Measurements from ENCODE around the gene SUFU. TPM values are rescaled to one million over a fixed set of nuclear protein-coding genes. Genes with fewer than 3 reads are reported as not detected.

Gene SUFU
- total RNA-seq, 4 donors from 2014 or later, result 5.3 to 10.0 (median 8.6) TPM

DNA sequence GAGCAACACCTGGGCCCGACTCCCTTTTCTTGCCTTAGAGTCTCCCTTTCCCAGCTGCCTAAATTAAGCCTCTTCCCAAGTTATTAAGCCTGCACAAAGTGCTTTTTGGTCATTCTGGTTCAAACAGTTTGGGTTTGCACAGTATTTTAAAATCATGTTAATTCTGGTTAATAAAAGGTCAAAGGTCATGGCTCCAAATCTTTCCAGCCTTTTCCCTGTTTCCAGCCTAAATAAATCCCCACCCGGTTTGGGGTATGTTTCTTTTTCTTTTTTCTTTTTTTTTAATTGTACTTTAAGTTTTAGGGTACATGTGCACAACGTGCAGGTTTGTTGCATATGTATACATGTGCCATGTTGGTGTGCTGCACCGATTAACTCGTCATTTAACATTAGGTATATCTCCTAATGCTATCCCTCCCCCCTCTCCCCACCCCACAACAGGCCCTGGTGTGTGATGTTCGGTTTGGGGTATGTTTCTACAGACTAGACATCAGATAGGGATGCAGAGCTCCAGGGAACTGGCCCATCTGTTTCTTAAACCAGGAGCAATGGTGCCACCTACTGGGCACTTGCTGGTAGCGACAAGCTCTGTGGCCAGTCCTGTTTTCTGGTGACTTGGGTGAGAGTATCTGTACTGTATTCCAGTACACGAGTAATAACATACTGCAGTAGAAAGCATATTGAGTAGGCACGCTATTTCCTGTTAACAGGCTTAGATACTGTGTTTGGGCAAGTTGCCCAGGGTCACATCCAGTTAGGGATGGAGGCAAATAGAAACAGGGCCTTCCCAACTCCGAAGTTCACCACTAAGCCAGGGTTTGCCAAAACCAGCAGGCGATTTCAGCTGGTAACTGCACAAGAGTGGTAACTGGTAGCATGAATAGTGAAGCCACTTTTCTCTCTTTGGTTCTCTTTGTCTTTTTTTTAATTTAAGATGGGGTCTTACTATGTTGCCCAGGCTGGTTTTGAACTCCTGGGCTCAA, 80.0 kb downstream of the SUFU start:
- Histone ChIP-seq H3K4me1 (peaks cover 0 to 50% (median 3%) of the 10 kb centered on the region in 3 donors), H3K9me3 (no peaks in the 10 kb centered on the region), H3K36me3 (no peaks in the 10 kb centered on the region), H3K27ac (no peak overlapping the region), H3K27me3 (no peaks in the 10 kb centered on the region), H3K4me3 (no peak overlapping the region)
- WGBS, 2 donors (ENCODE audit: low coverage in 1 of 2), result 56 to 59% methylated on average over 6 of the region's 11 CpGs
- TF ChIP-seq POLR2A (IDR thresholded peaks at IDR 0.05), result no peak
- TF ChIP-seq POLR2AphosphoS5 (IDR thresholded peaks at IDR 0.05), result no peak
- peak; percentile 78 to 87 (median 84) for TF ChIP-seq CTCF (IDR thresholded peaks at IDR 0.05)
- no peak for TF ChIP-seq EP300 (IDR thresholded peaks at IDR 0.05)
- ATAC-seq, result peak; percentile 93

DNA sequence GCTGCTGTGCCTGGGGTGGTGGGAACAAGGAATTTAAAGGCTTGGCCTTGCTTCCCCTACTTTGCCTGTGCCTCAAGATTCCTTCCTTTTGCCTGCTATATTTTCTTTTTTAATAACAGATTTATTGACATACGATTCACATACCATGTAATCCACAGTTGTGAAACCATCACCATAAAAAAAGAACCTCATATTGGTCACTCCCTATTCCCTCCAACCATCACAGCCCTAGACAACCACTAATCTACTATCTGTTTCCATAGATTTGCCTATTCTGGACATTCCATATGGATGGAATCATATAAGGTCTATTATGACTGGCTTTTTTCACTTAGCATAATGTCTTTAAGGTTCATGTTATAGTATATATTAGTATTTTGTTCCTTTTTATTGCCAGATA, 81.3 kb downstream of the SUFU start:
- TF ChIP-seq POLR2A (IDR thresholded peaks at IDR 0.05), result no peak
- TF ChIP-seq EP300 (IDR thresholded peaks at IDR 0.05), result no peak
- no peak for TF ChIP-seq CTCF (IDR thresholded peaks at IDR 0.05)
- no peak for TF ChIP-seq POLR2AphosphoS5 (IDR thresholded peaks at IDR 0.05)
- Histone ChIP-seq H3K36me3 (no peaks in the 10 kb centered on the region), H3K27ac (no peak overlapping the region), H3K27me3 (no peaks in the 10 kb centered on the region), H3K9me3 (no peaks in the 10 kb centered on the region), H3K4me3 (no peak overlapping the region), H3K4me1 (peaks cover 0 to 40% (median 0%) of the 10 kb centered on the region in 3 donors)
- ATAC-seq, result no peak
- WGBS, 2 donors (ENCODE audit: low coverage in 1 of 2), result 54 to 69% methylated on average over 1 of the region's 1 CpG

- no peaks in the 10 kb centered on the region for H3K9me3 ChIP-seq
- no peaks in the 10 kb centered on the region for H3K27me3 ChIP-seq
- peaks cover 0 to 24% (median 0%) of the 10 kb centered on the region in 3 donors for H3K4me1 ChIP-seq
- no peak overlapping the region for H3K4me3 ChIP-seq
- ATAC-seq, result no peak
- H3K27ac ChIP-seq, result no peak overlapping the region
- H3K36me3 ChIP-seq, result no peaks in the 10 kb centered on the region
- TF ChIP-seq EP300 (IDR thresholded peaks at IDR 0.05) (no peak), POLR2AphosphoS5 (IDR thresholded peaks at IDR 0.05) (no peak), POLR2A (IDR thresholded peaks at IDR 0.05) (no peak)
- 93 to 95% methylated on average over 1 of the region's 1 CpG for WGBS, 2 donors (ENCODE audit: low coverage in 1 of 2)
These were observed 83.1 kb downstream of the SUFU start for GRCh38 chr10:102586858-102587257.

- H3K36me3 ChIP-seq, result peaks cover 0 to 6% of the 10 kb centered on the region in 2 donors
- H3K4me3 ChIP-seq, result no peak overlapping the region
- no peaks in the 10 kb centered on the region for H3K27me3 ChIP-seq
- WGBS, 2 donors (ENCODE audit: low coverage in 1 of 2), result 100% methylated on average over 1 of the region's 1 CpG; no CpG with 5 or more reads in 1 of the 2 donors
- no peak overlapping the region for H3K27ac ChIP-seq
- H3K4me1 ChIP-seq, result peaks cover 0 to 12% (median 0%) of the 10 kb centered on the region in 3 donors
- H3K9me3 ChIP-seq, result no peaks in the 10 kb centered on the region
- ATAC-seq, result no peak
- TF ChIP-seq CTCF (IDR thresholded peaks at IDR 0.05), result no peak
- no peak for TF ChIP-seq POLR2A (IDR thresholded peaks at IDR 0.05)
- TF ChIP-seq POLR2AphosphoS5 (IDR thresholded peaks at IDR 0.05), result no peak
- TF ChIP-seq EP300 (IDR thresholded peaks at IDR 0.05), result no peak
These were observed 85.1 kb downstream of the SUFU start for GRCh38 chr10:102588875-102589274.

- TF ChIP-seq POLR2AphosphoS5 (IDR thresholded peaks at IDR 0.05) (no peak), EP300 (IDR thresholded peaks at IDR 0.05) (no peak), POLR2A (IDR thresholded peaks at IDR 0.05) (no peak), CTCF (IDR thresholded peaks at IDR 0.05) (no peak)
- no peak for ATAC-seq
These were observed 89.5 kb downstream of the SUFU start for GRCh38 chr10:102593074-102593803.

More at GRCh38 chr10:102593074-102593803, 89.5 kb downstream of the SUFU start:
- Histone ChIP-seq H3K9me3 (no peaks in the 10 kb centered on the region), H3K27me3 (no peaks in the 10 kb centered on the region), H3K4me1 (peaks cover 0 to 47% (median 16%) of the 10 kb centered on the region in 3 donors), H3K36me3 (peaks cover 0 to 36% of the 10 kb centered on the region in 2 donors), H3K27ac (no peak overlapping the region), H3K4me3 (no peak overlapping the region)
- 83% methylated on average over 1 of the region's 6 CpGs; no CpG with 5 or more reads in 1 of the 2 donors for WGBS, 2 donors (ENCODE audit: low coverage in 1 of 2)

Data from gastroesophageal sphincter (tissue), 4 donors.